Cardiac muscle cell (in vitro differentiated cells and primary cell): ENCODE measurements around the gene ZBTB8OS. TPM values are rescaled to one million over a fixed set of nuclear protein-coding genes. Genes with fewer than 3 reads are reported as not detected.
"Not testable (repeated sequence)": the region's sequence is repeated elsewhere in the genome, so short reads cannot be mapped to it uniquely, and the experiment has no call there.

Source experiments
- DNase-seq, 2 donors: peaks; one replicate each; pipeline versions ENCODE4 v3.0.0 to v3.0.0-alpha.2; 2010 to 2017; ENCODE audit warnings: low read depth in 1 of 2, low spot score in 1 of 2
- H3K27ac ChIP-seq: fragments of 200-600 bp; sonication (generic); 2 replicates; pipeline ENCODE4 v1.5.1; 2016
- H3K27me3 ChIP-seq: fragments of 200-600 bp; sonication (generic); 2 replicates; pipeline ENCODE4 v1.6.0; 2016; ENCODE audit warnings: control low read depth
- H3K36me3 ChIP-seq: fragments of 200-600 bp; sonication (generic); 2 replicates; pipeline ENCODE4 v1.5.1; 2016; ENCODE audit warnings: control low read depth
- H3K4me1 ChIP-seq: fragments of 200-600 bp; sonication (generic); 2 replicates; pipeline ENCODE4 v1.8.1; 2017; ENCODE audit warnings: low read depth, mild to moderate bottlenecking, mixed run types
- H3K4me3 ChIP-seq: fragments of 200-600 bp; sonication (generic); 2 replicates; pipeline ENCODE4 v1.5.1; 2016; ENCODE audit warnings: mild to moderate bottlenecking
- H3K9me3 ChIP-seq: fragments of 200-600 bp; sonication (generic); 2 replicates; pipeline ENCODE4 v1.5.1; 2017; ENCODE audit warnings: low read depth, mild to moderate bottlenecking, control low read depth
- CTCF ChIP-seq: IDR thresholded peaks from 2 replicates; pipeline ENCODE4 v1.5.1; 2012; ENCODE audit warnings: low read depth, mild to moderate bottlenecking, low read length
- polyA plus RNA-seq: library from polyadenylated mRNA; unstranded; fragments of >200 nt; fragmentation: Nextera tagmentation; extraction: Ambion mirVana; gene quantifications from 2 replicates; pipeline ENCODE4 v1.2.1, GENCODE V29; 2016
- total RNA-seq: library from RNA; depleted of rRNA; stranded (reverse); fragments of >200 nt; gene quantifications from 2 replicates; pipeline ENCODE4 v1.2.3, GENCODE V29; 2016

Gene ZBTB8OS
- total and polyA plus RNA-seq, 2 experiments from 2014 or later: 37.1 to 66.8 TPM

GRCh38 chr1:32639489-32640075 is 10.8 kb downstream of the ZBTB8OS start:
- Histone ChIP-seq H3K4me1 (no peaks in the 10 kb centered on the region), H3K27me3 (no peaks in the 10 kb centered on the region), H3K27ac (no peak overlapping the region), H3K9me3 (no peaks in the 10 kb centered on the region), H3K36me3 (no peaks in the 10 kb centered on the region), H3K4me3 (no peak overlapping the region)
- no peak for DNase-seq
- TF ChIP-seq CTCF: no peak

GRCh38 chr1:32636914-32637645 is 13.3 kb downstream of the ZBTB8OS start:
- no peaks in the 10 kb centered on the region for H3K4me1 ChIP-seq
- DNase-seq: no peak
- no peaks in the 10 kb centered on the region for H3K36me3 ChIP-seq
- H3K9me3 ChIP-seq: no peaks in the 10 kb centered on the region
- no peak overlapping the region for H3K27ac ChIP-seq
- no peaks in the 10 kb centered on the region for H3K27me3 ChIP-seq
- TF ChIP-seq CTCF: no peak
- H3K4me3 ChIP-seq: no peak overlapping the region

DNA sequence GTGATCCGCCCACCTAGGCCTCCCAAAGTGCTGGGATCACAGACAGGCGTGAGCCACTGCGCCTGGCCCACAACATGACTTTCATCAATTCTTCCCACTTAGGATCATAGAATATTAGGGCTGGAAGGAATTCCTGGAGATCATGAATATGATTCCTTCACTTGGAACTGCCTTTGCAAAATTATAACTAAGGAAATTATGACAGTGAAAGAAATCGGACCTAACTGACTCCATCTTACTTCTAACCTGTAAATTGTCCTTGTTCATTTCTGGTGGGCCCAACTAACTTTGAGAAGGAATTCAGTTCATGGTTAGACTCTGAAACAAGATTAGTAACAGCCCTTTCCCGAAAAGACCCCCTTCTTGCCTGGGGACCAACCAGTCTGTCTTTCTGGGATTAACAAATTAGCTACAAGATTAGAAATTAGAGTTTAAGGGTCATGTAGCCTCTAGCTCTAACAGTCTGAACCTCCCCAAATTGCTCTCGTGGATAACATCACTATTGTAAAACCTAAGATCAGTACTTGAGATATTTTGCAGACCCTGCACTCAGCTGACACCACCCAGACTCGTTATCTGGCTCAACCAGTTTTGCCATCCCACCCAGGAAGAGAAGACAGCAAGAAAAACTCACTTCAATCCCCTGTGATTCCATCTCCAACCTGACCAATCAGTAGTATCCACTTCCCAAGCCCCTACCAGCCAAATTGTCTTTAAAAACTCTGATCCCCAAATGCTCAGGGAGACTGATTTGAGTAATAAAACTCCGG is 14.7 kb downstream of the ZBTB8OS start:
- no peaks in the 10 kb centered on the region for H3K27me3 ChIP-seq
- DNase-seq: no peak
- no peaks in the 10 kb centered on the region for H3K36me3 ChIP-seq
- no peaks in the 10 kb centered on the region for H3K9me3 ChIP-seq
- no peaks in the 10 kb centered on the region for H3K4me1 ChIP-seq
- H3K27ac ChIP-seq: no peak overlapping the region
- no peak overlapping the region for H3K4me3 ChIP-seq
- TF ChIP-seq CTCF: no peak

DNA sequence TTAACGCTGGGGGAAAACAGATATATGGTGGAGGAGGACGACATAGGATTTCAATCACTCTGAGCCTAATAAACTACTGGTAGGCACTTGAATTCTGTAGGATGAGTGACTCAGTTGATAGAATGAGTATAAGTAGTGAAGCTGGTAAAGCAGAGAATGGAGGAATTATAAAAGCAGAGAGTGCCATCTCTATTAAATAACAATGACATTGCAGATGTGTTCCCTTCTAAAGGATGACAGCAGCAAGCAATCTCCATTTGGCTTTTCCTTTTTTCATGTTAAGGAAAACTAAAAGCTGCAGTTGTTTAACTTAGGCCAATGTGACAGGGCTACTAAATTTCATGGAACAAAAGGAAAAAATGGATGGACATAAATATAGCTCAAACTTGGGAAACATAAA is 17.5 kb downstream of the ZBTB8OS start:
- H3K4me1 ChIP-seq: no peaks in the 10 kb centered on the region
- DNase-seq: no peak
- H3K4me3 ChIP-seq: no peak overlapping the region
- no peak overlapping the region for H3K27ac ChIP-seq
- H3K9me3 ChIP-seq: no peaks in the 10 kb centered on the region
- peaks cover 2% of the 10 kb centered on the region for H3K36me3 ChIP-seq
- no peaks in the 10 kb centered on the region for H3K27me3 ChIP-seq
- TF ChIP-seq CTCF: no peak

- DNase-seq, H3K4me3 ChIP-seq, H3K4me1 ChIP-seq, H3K27ac ChIP-seq, H3K27me3 ChIP-seq, H3K9me3 ChIP-seq, H3K36me3 ChIP-seq: not testable (repeated sequence)
Observed at GRCh38 chr1:32630173-32630572, 20.2 kb downstream of the ZBTB8OS start.
